GM18861 (cell line): Measurements from ENCODE around the gene APC.

Experiments used
- ATAC-seq: cut with Tn5 transposase; IDR thresholded peaks from one replicate; pipeline ENCODE4 v1.9.1; 2021; ENCODE audit not compliant: unreplicated experiment

APC gene

DNA sequence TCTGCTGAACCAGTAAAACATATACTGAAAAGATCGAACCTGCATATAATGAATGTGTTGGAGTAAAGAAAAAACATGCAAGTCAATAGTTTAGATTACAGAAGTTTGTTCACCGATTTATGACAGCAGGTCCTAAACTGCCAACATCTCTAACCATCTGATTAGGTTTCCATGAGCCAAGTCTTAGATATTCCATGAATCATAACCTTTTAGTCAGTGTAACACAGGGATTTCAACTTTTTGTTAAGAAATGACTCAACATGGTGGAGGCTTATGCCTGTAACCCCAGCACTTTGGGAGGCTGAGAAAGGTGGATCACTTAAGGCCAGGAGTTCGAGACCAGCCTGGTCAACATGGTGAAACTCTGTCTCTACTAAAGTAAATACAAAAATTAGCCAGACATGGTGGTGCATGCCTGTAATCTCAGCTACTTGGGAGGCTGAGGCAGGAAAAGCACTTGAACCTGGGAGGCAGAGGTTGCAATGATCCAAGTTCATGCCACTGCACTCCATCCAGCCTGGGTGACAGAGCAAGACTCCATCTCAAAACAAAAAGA is 38.7 kb downstream of the APC start:
- ATAC-seq = no peak

DNA sequence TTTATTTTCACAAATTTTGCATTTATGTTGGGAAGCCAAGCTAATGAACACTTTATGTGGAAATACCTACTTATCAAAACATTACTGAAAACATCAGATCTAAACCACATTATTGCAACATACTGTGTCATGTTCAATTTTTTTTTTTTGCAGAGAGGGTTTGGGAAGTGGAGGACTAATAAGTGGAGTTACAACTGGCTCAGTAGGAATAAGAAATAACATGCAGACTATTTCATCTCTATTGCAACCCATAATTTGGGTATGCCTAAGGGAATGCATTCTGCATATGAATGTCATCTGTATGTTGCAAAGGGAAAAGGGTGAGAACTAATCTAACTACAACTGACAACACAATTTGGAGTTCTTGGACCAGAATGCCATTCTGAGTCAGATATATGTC is 41.8 kb downstream of the APC start:
- ATAC-seq = no peak

- ATAC-seq = no peak
Observed at GRCh38 chr5:112784726-112785125, 47.0 kb downstream of the APC start.

- ATAC-seq = no peak
Observed at GRCh38 chr5:112787261-112787660, 49.6 kb downstream of the APC start.

- no peak for ATAC-seq
Observed at GRCh38 chr5:112787896-112788295, 50.2 kb downstream of the APC start.

DNA sequence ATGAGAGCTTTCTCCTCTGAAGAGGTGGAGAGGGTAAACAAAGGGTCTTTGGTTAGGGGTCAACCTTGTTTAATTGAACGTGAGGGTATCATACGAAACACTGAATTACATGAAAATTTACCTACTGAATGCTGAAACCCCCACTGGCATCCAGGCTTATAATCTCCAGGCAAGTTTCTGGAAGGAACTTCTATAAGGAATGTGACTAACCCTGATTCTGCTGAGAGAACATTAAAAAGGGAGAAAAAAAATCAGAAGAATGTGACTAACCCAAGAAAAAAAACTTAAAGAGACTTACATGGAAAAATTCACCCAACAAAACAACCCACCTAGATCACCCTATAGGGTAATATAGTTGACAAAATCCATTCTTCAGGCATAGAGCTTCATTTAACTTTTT is 55.5 kb downstream of the APC start:
- no peak for ATAC-seq

- ATAC-seq = no peak
Observed at GRCh38 chr5:112794410-112794809, 56.7 kb downstream of the APC start.

DNA sequence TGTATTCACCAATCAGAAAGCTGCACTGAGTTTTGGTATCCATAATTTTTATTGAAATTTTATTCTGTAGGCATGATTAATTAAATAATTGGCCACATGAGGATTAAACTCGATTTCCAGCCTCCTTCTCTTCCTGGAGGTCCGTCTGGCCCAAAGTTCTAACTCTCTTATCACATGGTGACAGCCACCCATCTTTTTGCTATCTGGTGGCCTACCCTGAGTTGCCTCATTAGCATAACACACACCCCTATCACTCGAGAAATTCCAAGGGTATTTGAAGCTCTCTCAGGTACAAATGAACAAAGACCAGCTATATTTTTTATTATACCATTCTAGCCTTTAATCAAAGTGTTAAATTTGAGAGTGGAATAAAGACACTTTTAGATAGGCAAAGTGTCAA is 57.7 kb downstream of the APC start:
- ATAC-seq = no peak

DNA sequence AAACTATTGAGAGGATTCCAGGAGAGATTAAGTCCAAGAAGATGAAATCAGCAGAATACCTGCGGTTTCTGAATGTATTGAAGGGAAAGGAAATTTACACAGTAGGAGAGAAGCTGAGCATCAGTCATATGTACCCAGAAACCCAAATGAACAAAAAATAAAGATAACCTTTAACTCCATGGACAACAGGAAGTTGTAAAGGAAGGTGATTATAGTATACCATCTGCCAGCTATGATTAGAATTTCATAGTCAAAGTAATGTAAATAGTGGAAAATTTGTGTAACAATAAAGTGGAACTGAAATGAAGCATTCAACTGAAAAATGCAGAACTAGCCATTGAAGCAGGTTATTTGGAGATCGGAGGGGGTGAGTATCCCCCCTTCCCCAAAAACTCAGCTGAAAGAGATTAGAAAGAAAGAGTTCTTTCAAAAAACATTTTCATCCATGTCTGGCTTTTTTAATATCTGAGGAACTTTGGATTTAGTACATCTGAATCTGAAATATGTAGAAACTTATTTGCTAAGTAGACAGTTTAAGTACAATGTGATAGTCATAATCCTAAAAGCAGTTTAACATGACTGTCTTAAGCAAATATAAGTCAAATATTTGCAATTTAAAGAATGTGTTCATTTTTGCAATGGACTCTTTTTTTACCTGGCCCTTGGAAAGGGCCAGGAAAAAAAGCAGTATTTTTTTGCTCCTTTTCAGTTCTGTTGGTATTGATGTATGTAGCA is 58.4 kb downstream of the APC start:
- ATAC-seq = no peak

DNA sequence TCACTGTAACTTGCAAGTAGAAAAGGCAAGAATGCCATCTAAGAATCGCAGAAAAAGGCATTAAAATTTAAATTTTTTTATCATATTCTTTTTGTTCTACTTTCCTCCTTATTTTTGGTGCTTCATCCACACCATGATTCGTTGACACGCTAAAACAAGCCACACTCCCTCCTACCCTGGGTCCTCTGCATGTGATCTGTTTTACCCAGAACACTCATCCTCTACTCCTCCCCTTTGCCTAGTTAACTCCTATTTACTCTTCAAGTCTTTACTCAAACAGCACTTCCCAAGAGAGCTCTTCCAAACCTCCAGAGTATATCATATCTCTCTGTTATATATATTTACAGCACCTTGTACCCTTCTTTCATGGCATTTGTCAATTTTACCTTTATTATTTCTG is 62.0 kb downstream of the APC start:
- no peak for ATAC-seq

- ATAC-seq = no peak
Observed at GRCh38 chr5:112800891-112801290, 63.2 kb downstream of the APC start.

- ATAC-seq = no peak
Observed at GRCh38 chr5:112811023-112811422, 73.3 kb downstream of the APC start.

- ATAC-seq = no peak
Observed at GRCh38 chr5:112812549-112812948, 74.9 kb downstream of the APC start.

DNA sequence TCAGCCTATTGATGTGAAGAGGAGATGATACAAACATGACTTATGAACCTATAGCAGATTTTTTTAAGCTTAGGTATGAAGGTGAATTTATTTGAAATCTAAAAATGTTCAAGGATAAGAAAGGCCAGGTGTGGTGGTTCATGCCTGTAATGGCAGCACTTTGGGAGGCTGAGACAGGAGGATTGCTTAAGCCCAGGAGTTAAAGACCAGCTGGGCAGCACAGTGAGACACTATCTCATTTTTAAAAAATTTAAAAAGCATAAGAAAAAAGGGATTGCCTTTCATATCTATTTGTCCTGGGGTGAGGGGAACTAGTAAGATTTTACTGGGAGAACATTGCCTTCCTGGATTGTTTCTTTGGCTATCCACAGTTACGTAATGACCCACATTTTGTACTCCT is 82.6 kb downstream of the APC start:
- no peak for ATAC-seq

DNA sequence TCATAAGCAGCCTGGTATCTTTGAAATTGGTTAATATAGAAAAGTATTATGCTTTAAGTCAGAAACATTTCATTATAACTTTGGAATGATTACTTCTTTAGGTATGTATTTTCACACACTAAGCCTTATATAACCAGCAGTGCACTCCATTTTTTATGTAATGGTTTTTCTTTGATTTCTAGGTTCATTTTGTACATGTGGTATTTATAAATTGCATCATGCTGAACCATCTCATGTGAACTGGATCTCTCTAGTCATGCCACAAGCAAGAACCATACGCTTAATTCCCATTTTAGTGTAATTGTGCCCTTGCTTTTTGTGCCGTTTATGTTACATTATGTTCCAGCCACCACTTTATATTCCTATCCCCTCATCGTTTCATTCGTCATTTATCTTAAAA is 84.8 kb downstream of the APC start:
- no peak for ATAC-seq

DNA sequence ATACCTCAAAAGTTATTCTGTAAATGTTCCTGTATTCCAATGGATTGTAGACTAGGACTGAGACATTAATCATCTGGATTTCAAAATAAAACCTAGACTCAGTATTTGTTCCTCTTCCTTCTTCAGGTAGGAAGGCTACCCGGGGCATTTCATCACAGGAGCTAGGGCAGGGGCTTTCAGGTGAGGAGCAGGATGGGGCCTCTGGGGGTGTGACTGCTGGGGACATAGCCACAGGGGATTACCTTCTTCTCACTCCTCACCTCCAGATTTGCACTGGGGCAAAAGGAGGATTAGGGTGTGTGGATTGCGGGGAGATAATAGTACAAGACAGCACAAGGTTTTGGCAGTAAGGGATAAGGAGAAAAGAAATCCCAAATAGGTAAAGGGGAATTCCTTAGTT is 85.5 kb downstream of the APC start:
- no peak for ATAC-seq

DNA sequence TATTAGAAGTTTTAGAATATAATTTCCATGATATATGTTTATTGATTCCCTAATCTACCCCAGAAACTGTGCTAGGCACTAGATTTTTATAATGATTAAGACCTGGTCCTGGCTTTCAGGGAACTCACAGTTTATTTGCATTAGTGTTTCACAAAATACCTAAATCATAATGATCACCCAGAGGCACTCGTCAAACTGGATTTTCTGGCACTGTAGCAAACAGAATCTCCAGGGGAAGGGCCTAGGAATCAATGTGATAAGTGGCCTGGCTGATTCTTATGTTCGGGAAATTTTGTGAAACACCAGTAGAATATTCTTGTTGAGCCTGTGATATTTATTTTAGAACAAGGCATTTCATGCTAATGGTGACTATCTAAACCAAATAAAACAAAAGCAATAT is 86.0 kb downstream of the APC start:
- no peak for ATAC-seq

GRCh38 chr5:112824197-112824596 is 86.5 kb downstream of the APC start:
- ATAC-seq = no peak

GRCh38 chr5:112830378-112830777 is 92.7 kb downstream of the APC start:
- ATAC-seq = no peak

DNA sequence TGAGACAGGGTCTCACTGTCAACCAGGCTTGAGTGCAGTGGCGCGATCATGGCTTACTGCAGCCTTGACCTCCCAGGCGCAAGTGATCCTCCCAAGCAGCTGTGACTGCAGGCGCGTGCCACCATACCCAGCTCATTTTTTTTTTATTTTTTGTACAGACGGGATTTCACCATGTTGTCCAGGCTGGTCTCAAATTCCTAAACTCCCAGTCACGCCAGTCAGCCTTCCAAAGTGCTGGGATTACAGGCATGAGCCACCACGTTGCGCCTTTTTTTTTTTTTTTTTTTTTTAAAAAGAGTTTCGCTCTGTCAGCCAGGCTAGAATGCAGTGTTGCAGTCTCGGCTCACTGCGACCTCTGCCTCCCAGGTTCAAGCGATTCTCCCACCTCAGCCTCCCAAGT is 96.3 kb downstream of the APC start:
- ATAC-seq = no peak

GRCh38 chr5:112844489-112844888 is 106.8 kb downstream of the APC start:
- no peak for ATAC-seq

GRCh38 chr5:112846556-112846955 is 108.9 kb downstream of the APC start:
- no peak for ATAC-seq

GRCh38 chr5:112847306-112847705 is 109.6 kb downstream of the APC start:
- no peak for ATAC-seq
